Naive B cell (primary cell): Measurements from ENCODE around the gene TAF6L. TPM values are rescaled to one million over a fixed set of nuclear protein-coding genes. Genes with fewer than 3 reads are reported as not detected.
A peak's percentile ranks its signal among the peaks of the same experiment; 100 is the strongest.
"Not testable (repeated sequence)": the region's sequence is repeated elsewhere in the genome, so short reads cannot be mapped to it uniquely, and the experiment has no call there.

ENCODE experiments used
- ATAC-seq, 2 donors: fragments of 150-1000 bp; cut with Tn5 transposase; 2 replicates each; pipeline ENCODE4 v1.10.0; 2021; ENCODE audit warnings: low read depth in 2 of 2, mild to moderate bottlenecking in 2 of 2, moderate library complexity in 2 of 2
- DNase-seq: peaks from one replicate; pipeline ENCODE4 v3.0.0; 2022
- H3K27ac Mint-ChIP-seq, 6 donors: one replicate each; pipeline ENCODE4 v1.8.0; 2020 to 2022; ENCODE audit warnings: mild to moderate bottlenecking in 6 of 6, mixed read lengths in 6 of 6, moderate library complexity in 5 of 6, inconsistent platforms in 2 of 6
- H3K27me3 Mint-ChIP-seq, 3 donors: one replicate each; pipeline ENCODE4 v1.8.0; 2021 to 2022; ENCODE audit warnings: mixed read lengths in 3 of 3, mild to moderate bottlenecking in 1 of 3
- H3K36me3 Mint-ChIP-seq, 2 donors: one replicate each; pipeline ENCODE4 v1.8.0; 2020 to 2022; ENCODE audit warnings: mixed read lengths in 2 of 2, inconsistent platforms in 1 of 2, mild to moderate bottlenecking in 1 of 2
- H3K4me1 Mint-ChIP-seq, 3 donors: one replicate each; pipeline ENCODE4 v1.8.0; 2020 to 2022; ENCODE audit warnings: mixed read lengths in 3 of 3, inconsistent platforms in 1 of 3, mild to moderate bottlenecking in 1 of 3, moderate library complexity in 1 of 3
- H3K4me3 Mint-ChIP-seq, 8 donors: one replicate each; pipeline ENCODE4 v1.8.0; 2020 to 2022; ENCODE audit warnings: mild to moderate bottlenecking in 8 of 8, mixed read lengths in 8 of 8, moderate library complexity in 8 of 8, inconsistent platforms in 2 of 8
- H3K9me3 Mint-ChIP-seq, 7 donors: one replicate each; pipeline ENCODE4 v1.8.0; 2020 to 2022; ENCODE audit warnings: mixed read lengths in 7 of 7, mild to moderate bottlenecking in 5 of 7, inconsistent platforms in 2 of 7, moderate library complexity in 1 of 7
- polyA plus RNA-seq, 6 donors: library from polyadenylated mRNA; unstranded; fragments of 300-500 nt; fragmentation: Illumina TruSeq; gene quantifications; one replicate each; pipeline ENCODE4 v1.2.3, GENCODE V29; 2021; ENCODE audit warnings: low read depth in 6 of 6

TAF6L gene
- polyA plus RNA-seq, 6 donors from 2014 or later = 8.3 to 14.3 (median 9.5) TPM

- Mint-ChIP-seq H3K4me1 (peaks cover 0 to 15% (median 4%) of the 10 kb centered on the region in 3 donors), H3K27me3 (no peaks in the 10 kb centered on the region), H3K27ac (no peak overlapping the region), H3K4me3 (no peak overlapping the region), H3K9me3 (no peaks in the 10 kb centered on the region), H3K36me3 (peaks cover 0 to 5% of the 10 kb centered on the region in 2 donors)
- no peak for ATAC-seq
- DNase-seq = no peak
Observed at GRCh38 chr11:62737196-62737595, 34.0 kb upstream of the TAF6L start.

- no peaks in the 10 kb centered on the region for H3K36me3 Mint-ChIP-seq
- H3K27ac Mint-ChIP-seq = no peak overlapping the region
- H3K27me3 Mint-ChIP-seq = no peaks in the 10 kb centered on the region
- no peak overlapping the region for H3K4me3 Mint-ChIP-seq
- H3K9me3 Mint-ChIP-seq = no peaks in the 10 kb centered on the region
- peaks cover 6 to 15% (median 14%) of the 10 kb centered on the region in 3 donors for H3K4me1 Mint-ChIP-seq
- DNase-seq (no peak), ATAC-seq (no peak)
Observed at GRCh38 chr11:62747475-62748160, 23.6 kb upstream of the TAF6L start.

GRCh38 chr11:62749931-62750330 is 21.3 kb upstream of the TAF6L start:
- DNase-seq, H3K36me3 Mint-ChIP-seq, ATAC-seq, H3K27me3 Mint-ChIP-seq, H3K9me3 Mint-ChIP-seq, H3K4me3 Mint-ChIP-seq: not testable (repeated sequence)
- Mint-ChIP-seq H3K4me1 (peaks cover 14 to 29% (median 26%) of the 10 kb centered on the region in 3 donors), H3K27ac (peak overlapping the region in 2 of 6 donors; percentile 31 to 63)

GRCh38 chr11:62752177-62752785 is 18.9 kb upstream of the TAF6L start:
- peak overlapping the region in 6 of 8 donors; percentile 10 to 100 (median 82) for H3K4me3 Mint-ChIP-seq

GRCh38 chr11:62752994-62753735 is 18.0 kb upstream of the TAF6L start:
- no peaks in the 10 kb centered on the region for H3K9me3 Mint-ChIP-seq
- H3K27me3 Mint-ChIP-seq = no peaks in the 10 kb centered on the region
- H3K4me1 Mint-ChIP-seq = peaks cover 14 to 29% (median 26%) of the 10 kb centered on the region in 3 donors
- no peak for DNase-seq
- peak overlapping the region; percentile 87 to 100 (median 99) for H3K4me3 Mint-ChIP-seq
- H3K27ac Mint-ChIP-seq = peak overlapping the region in 4 of 6 donors; percentile 84 to 99 (median 98)
- no peak for ATAC-seq
- no peaks in the 10 kb centered on the region for H3K36me3 Mint-ChIP-seq

More at GRCh38 chr11:62752177-62752785, 18.9 kb upstream of the TAF6L start:
- Mint-ChIP-seq H3K36me3 (no peaks in the 10 kb centered on the region), H3K4me1 (peaks cover 14 to 29% (median 26%) of the 10 kb centered on the region in 3 donors), H3K27ac (peak overlapping the region in 2 of 6 donors; percentile 49 to 88), H3K9me3 (no peaks in the 10 kb centered on the region), H3K27me3 (no peaks in the 10 kb centered on the region)
- ATAC-seq (no peak), DNase-seq (no peak)

GRCh38 chr11:62753736-62754603 is 17.2 kb upstream of the TAF6L start, which contains the start of gene ZBTB3:
Gene ZBTB3 (minus strand): TSS chr11:62754160. CDS start chr11:62753664, 496 bp downstream.
- Mint-ChIP-seq H3K9me3 (no peaks in the 10 kb centered on the region), H3K27me3 (no peaks in the 10 kb centered on the region), H3K36me3 (no peaks in the 10 kb centered on the region), H3K27ac (peak within 1 kb of the TSS; percentile 76 to 99 (median 98)), H3K4me3 (peak within 1 kb of the TSS; percentile 87 to 100 (median 99)), H3K4me1 (peaks cover 10 to 26% (median 21%) of the 10 kb centered on the region in 3 donors)
- ATAC-seq (peak; percentile 92 to 95), DNase-seq (peak; percentile 98)

- ATAC-seq (no peak), DNase-seq (no peak)
- Mint-ChIP-seq H3K27ac (peak overlapping the region in 3 of 6 donors; percentile 11 to 72 (median 31)), H3K36me3 (no peaks in the 10 kb centered on the region), H3K4me3 (peak overlapping the region; percentile 9 to 100 (median 93)), H3K27me3 (no peaks in the 10 kb centered on the region), H3K4me1 (peaks cover 7 to 21% (median 19%) of the 10 kb centered on the region in 3 donors), H3K9me3 (no peaks in the 10 kb centered on the region)
Observed at GRCh38 chr11:62755086-62755615, 16.0 kb upstream of the TAF6L start.

- DNase-seq = no peak
- Mint-ChIP-seq H3K4me3 (peak overlapping the region in 2 of 8 donors; percentile 1 to 48), H3K4me1 (peaks cover 20 to 33% (median 29%) of the 10 kb centered on the region in 3 donors), H3K27ac (no peak overlapping the region), H3K27me3 (no peaks in the 10 kb centered on the region), H3K9me3 (no peaks in the 10 kb centered on the region), H3K36me3 (peaks cover 0 to 3% of the 10 kb centered on the region in 2 donors)
- ATAC-seq = no peak
Observed at GRCh38 chr11:62757846-62758788, 13.1 kb upstream of the TAF6L start.

GRCh38 chr11:62760867-62761227 is 10.3 kb upstream of the TAF6L start:
- H3K4me3 Mint-ChIP-seq = peak overlapping the region; percentile 93 to 99 (median 98)
- not testable (repeated sequence) for H3K27me3 Mint-ChIP-seq, H3K9me3 Mint-ChIP-seq, DNase-seq, ATAC-seq, H3K36me3 Mint-ChIP-seq
- H3K4me1 Mint-ChIP-seq = peaks cover 16 to 37% (median 22%) of the 10 kb centered on the region in 3 donors
- H3K27ac Mint-ChIP-seq = peak overlapping the region in 3 of 6 donors; percentile 91 to 98 (median 96)

GRCh38 chr11:62770778-62771143 is 435 bp upstream of the TAF6L start:
- peaks cover 0 to 9% of the 10 kb centered on the region in 2 donors for H3K36me3 Mint-ChIP-seq
- H3K4me3 Mint-ChIP-seq = peak overlapping the region; percentile 88 to 99 (median 95)
- no peaks in the 10 kb centered on the region for H3K27me3 Mint-ChIP-seq
- no peaks in the 10 kb centered on the region for H3K9me3 Mint-ChIP-seq
- H3K4me1 Mint-ChIP-seq = peaks cover 26 to 39% (median 34%) of the 10 kb centered on the region in 3 donors
- DNase-seq (no peak), ATAC-seq (peak; percentile 1 to 2)
- H3K27ac Mint-ChIP-seq = peak overlapping the region; percentile 89 to 99 (median 96)

GRCh38 chr11:62774407-62774806 is 3.2 kb downstream of the TAF6L start:
- Mint-ChIP-seq H3K9me3 (no peaks in the 10 kb centered on the region), H3K27me3 (no peaks in the 10 kb centered on the region), H3K4me3 (peak overlapping the region in 1 of 8 donors; percentile 68), H3K27ac (peak overlapping the region in 1 of 6 donors; percentile 34), H3K4me1 (peaks cover 26 to 41% (median 33%) of the 10 kb centered on the region in 3 donors), H3K36me3 (peaks cover 8% of the 10 kb centered on the region in 2 donors)
- DNase-seq (no peak), ATAC-seq (no peak)
